ENCODE results near the gene CTXND1. TPM values are rescaled to one million over a fixed set of nuclear protein-coding genes. Genes with fewer than 3 reads are reported as not detected.

Gene CTXND1
- total RNA-seq, 2 donors from 2014 or later: 0.04 TPM; not detected in 1

DNA sequence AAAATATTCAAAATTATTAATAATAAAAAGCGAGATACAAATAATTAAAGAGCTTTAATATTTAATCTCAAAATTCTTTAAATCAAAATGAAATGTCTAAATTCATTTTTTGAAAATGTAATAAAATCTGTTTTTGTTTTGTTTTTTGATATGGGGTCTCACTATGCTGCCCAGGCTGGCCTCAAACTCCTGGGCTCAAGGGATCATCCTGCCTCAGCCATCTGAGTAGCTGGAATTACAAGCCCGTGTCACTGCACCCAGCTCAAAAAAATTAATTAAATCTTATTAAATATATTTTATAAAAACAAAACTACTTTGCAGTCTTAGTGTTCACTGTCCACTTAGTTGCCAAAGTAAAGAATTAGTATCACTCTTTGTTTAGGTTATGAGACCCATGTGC, 60.8 kb downstream of the CTXND1 start:
- no peak for DNase-seq
- Histone ChIP-seq H3K36me3 (ENCODE audit: control insufficient read depth, insufficient read depth, low read length) (peaks cover 7% of the 10 kb centered on the region), H3K27ac (ENCODE audit: low read depth, low read length) (no peak overlapping the region), H3K9ac (ENCODE audit: extremely low read depth, low read length, poor library complexity, severe bottlenecking) (no peak overlapping the region), H3K4me1 (ENCODE audit: control insufficient read depth, insufficient read depth, low read length) (peaks cover 6% of the 10 kb centered on the region), H3K27me3 (ENCODE audit: control insufficient read depth, insufficient read depth, low read length, poor library complexity, severe bottlenecking) (no peaks in the 10 kb centered on the region), H3K4me3 (ENCODE audit: low read length) (no peak overlapping the region), H3K9me3 (ENCODE audit: control insufficient read depth, low read length) (no peaks in the 10 kb centered on the region)
- Mint-ChIP-seq H3K36me3 (ENCODE audit: low read depth) (peaks cover 4% of the 10 kb centered on the region), H3K27ac (no peak overlapping the region), H3K4me1 (peaks cover 10% of the 10 kb centered on the region), H3K27me3 (ENCODE audit: insufficient read depth) (no peaks in the 10 kb centered on the region), H3K4me3 (no peak overlapping the region), H3K9me3 (no peaks in the 10 kb centered on the region)
- WGBS, 2 experiments (ENCODE audit: insufficient coverage in 1 of 2, insufficient read length in 1 of 2): 88% methylated on average over 1 of the region's 2 CpGs; no CpG with 5 or more reads in 1 of the 2 experiments
- TF ChIP-seq, protein P1, sequence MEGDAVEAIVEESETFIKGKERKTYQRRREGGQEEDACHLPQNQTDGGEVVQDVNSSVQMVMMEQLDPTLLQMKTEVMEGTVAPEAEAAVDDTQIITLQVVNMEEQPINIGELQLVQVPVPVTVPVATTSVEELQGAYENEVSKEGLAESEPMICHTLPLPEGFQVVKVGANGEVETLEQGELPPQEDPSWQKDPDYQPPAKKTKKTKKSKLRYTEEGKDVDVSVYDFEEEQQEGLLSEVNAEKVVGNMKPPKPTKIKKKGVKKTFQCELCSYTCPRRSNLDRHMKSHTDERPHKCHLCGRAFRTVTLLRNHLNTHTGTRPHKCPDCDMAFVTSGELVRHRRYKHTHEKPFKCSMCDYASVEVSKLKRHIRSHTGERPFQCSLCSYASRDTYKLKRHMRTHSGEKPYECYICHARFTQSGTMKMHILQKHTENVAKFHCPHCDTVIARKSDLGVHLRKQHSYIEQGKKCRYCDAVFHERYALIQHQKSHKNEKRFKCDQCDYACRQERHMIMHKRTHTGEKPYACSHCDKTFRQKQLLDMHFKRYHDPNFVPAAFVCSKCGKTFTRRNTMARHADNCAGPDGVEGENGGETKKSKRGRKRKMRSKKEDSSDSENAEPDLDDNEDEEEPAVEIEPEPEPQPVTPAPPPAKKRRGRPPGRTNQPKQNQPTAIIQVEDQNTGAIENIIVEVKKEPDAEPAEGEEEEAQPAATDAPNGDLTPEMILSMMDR (conservative IDR thresholded peaks at IDR 0.05): no peak

DNA sequence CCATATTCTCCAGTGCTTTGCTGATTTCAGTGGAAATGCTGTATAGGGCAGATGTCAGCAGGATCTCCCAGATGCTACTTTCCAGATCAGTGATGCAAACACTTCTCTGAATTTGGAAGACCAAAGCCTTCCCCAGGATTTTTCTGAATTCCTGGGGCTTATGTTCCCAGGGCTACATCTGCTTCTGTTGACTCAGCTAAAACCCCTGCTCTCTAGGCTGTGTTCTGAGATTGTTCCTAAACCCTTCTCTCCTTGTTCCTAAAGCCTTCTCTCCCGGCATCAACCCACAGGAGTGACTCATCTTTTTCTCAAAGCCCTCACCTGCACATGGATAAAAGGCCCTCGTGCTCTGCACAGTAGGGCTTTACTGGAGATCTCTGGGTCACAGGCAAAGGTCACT, 63.8 kb downstream of the CTXND1 start:
- Mint-ChIP-seq H3K27me3 (ENCODE audit: insufficient read depth) (no peaks in the 10 kb centered on the region), H3K27ac (no peak overlapping the region)
- peaks cover 6% of the 10 kb centered on the region for H3K9me3 ChIP-seq (ENCODE audit: control insufficient read depth, low read length)

DNA sequence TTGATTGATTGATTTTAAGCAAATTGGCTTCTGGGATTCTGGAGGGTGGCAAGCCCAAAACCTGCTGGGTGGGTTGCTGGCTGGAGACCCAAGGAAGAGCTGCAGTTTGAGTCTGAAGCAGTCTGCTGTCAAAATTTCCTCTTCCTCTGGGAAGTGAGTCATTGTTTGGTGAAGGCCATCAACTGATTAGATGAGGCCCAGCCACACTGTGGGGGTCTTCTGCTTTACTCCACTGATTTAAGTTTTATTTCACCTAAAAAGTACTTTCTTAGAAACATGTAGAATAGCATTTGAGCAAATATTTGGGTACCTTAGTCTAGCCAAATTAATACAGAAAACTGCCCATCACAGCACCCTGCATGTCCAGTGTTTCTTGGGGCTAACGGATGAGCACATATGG, 65.4 kb downstream of the CTXND1 start:
- no peak overlapping the region for H3K4me3 Mint-ChIP-seq
- H3K9me3 Mint-ChIP-seq: no peaks in the 10 kb centered on the region
- H3K9ac ChIP-seq (ENCODE audit: extremely low read depth, low read length, poor library complexity, severe bottlenecking): no peak overlapping the region
- peaks cover 11% of the 10 kb centered on the region for H3K36me3 Mint-ChIP-seq (ENCODE audit: low read depth)
- no peaks in the 10 kb centered on the region for H3K27me3 ChIP-seq (ENCODE audit: control insufficient read depth, insufficient read depth, low read length, poor library complexity, severe bottlenecking)
- peaks cover 6% of the 10 kb centered on the region for H3K9me3 ChIP-seq (ENCODE audit: control insufficient read depth, low read length)
- 94 to 100% methylated on average over 1 of the region's 1 CpG for WGBS, 2 experiments (ENCODE audit: insufficient coverage in 1 of 2, insufficient read length in 1 of 2)
- no peak overlapping the region for H3K4me3 ChIP-seq (ENCODE audit: low read length)
- H3K27ac Mint-ChIP-seq: no peak overlapping the region
- DNase-seq: no peak
- no peak overlapping the region for H3K27ac ChIP-seq (ENCODE audit: low read depth, low read length)
- TF ChIP-seq, protein P1 (conservative IDR thresholded peaks at IDR 0.05): no peak
- H3K27me3 Mint-ChIP-seq (ENCODE audit: insufficient read depth): no peaks in the 10 kb centered on the region
- peaks cover 3% of the 10 kb centered on the region for H3K4me1 ChIP-seq (ENCODE audit: control insufficient read depth, insufficient read depth, low read length)
- H3K36me3 ChIP-seq (ENCODE audit: control insufficient read depth, insufficient read depth, low read length): peaks cover 7% of the 10 kb centered on the region
- peaks cover 4% of the 10 kb centered on the region for H3K4me1 Mint-ChIP-seq

More for the DNA sequence above, 63.8 kb downstream of the CTXND1 start:
- Histone ChIP-seq H3K4me1 (ENCODE audit: control insufficient read depth, insufficient read depth, low read length) (peaks cover 3% of the 10 kb centered on the region), H3K36me3 (ENCODE audit: control insufficient read depth, insufficient read depth, low read length) (peaks cover 7% of the 10 kb centered on the region), H3K27me3 (ENCODE audit: control insufficient read depth, insufficient read depth, low read length, poor library complexity, severe bottlenecking) (no peaks in the 10 kb centered on the region), H3K27ac (ENCODE audit: low read depth, low read length) (no peak overlapping the region), H3K4me3 (ENCODE audit: low read length) (no peak overlapping the region), H3K9ac (ENCODE audit: extremely low read depth, low read length, poor library complexity, severe bottlenecking) (no peak overlapping the region)
- no peaks in the 10 kb centered on the region for H3K9me3 Mint-ChIP-seq
- peaks cover 7% of the 10 kb centered on the region for H3K4me1 Mint-ChIP-seq
- DNase-seq: no peak
- WGBS, 2 experiments (ENCODE audit: insufficient coverage in 1 of 2, insufficient read length in 1 of 2): 32 to 62% methylated on average over 2 of the region's 2 CpGs
- no peak overlapping the region for H3K4me3 Mint-ChIP-seq
- peaks cover 11% of the 10 kb centered on the region for H3K36me3 Mint-ChIP-seq (ENCODE audit: low read depth)
- TF ChIP-seq, protein P1 (conservative IDR thresholded peaks at IDR 0.05): no peak

All from endodermal cell (in vitro differentiated cells).